ENCODE measurements around the gene MYO1A. TPM values are rescaled to one million over a fixed set of nuclear protein-coding genes. Genes with fewer than 3 reads are reported as not detected.
"Not testable (repeated sequence)": the region's sequence is repeated elsewhere in the genome, so short reads cannot be mapped to it uniquely, and the experiment has no call there.

Gene MYO1A
- total RNA-seq, 2 experiments from 2014 or later: 1.4 to 2.9 TPM

GRCh38 chr12:57022324-57022723, 27.6 kb downstream of the MYO1A start:
- H3K27me3 Mint-ChIP-seq; H3K36me3 Mint-ChIP-seq (ENCODE audit: low read depth); H3K4me3 Mint-ChIP-seq; POLR2A ChIA-PET; DNase-seq; H3K9me3 Mint-ChIP-seq: not testable (repeated sequence)
- peak overlapping the region; percentile 25 for H3K27ac Mint-ChIP-seq
- CTCF ChIA-PET: interaction anchor here (1.0 to 1.4 kb wide), 5 partner anchors 16 to 217 kb away, joined by 3 read pairs; no protein-coding TSS in a partner anchor
- peaks cover 27% of the 10 kb centered on the region for H3K4me1 Mint-ChIP-seq

- H3K36me3 Mint-ChIP-seq (ENCODE audit: low read depth): no peaks in the 10 kb centered on the region
- H3K27ac Mint-ChIP-seq: peak overlapping the region; percentile 77
- no peak for DNase-seq
- H3K4me1 Mint-ChIP-seq: peaks cover 16% of the 10 kb centered on the region
- H3K9me3 Mint-ChIP-seq: no peaks in the 10 kb centered on the region
- POLR2A ChIA-PET: no interaction called here
- H3K27me3 Mint-ChIP-seq: peaks cover 6% of the 10 kb centered on the region
- H3K4me3 Mint-ChIP-seq: no peak overlapping the region
- CTCF ChIA-PET: interaction anchor here (1.5 to 1.9 kb wide), 5 partner anchors 11 to 92 kb away, joined by 4 to 7 read pairs (median 5); partner anchors contain the start of gene STAT6
These were observed 29.8 kb downstream of the MYO1A start for GRCh38 chr12:57019983-57020719.

GRCh38 chr12:57018906-57019305, 31.0 kb downstream of the MYO1A start:
- Mint-ChIP-seq H3K27me3 (peaks cover 14% of the 10 kb centered on the region), H3K4me3 (no peak overlapping the region), H3K4me1 (peaks cover 16% of the 10 kb centered on the region), H3K36me3 (ENCODE audit: low read depth) (no peaks in the 10 kb centered on the region), H3K9me3 (no peaks in the 10 kb centered on the region), H3K27ac (no peak overlapping the region)
- ChIA-PET POLR2A (no interaction called here), CTCF (interaction anchor here (0.6 to 1.9 kb wide), 5 partner anchors 11 to 432 kb away, joined by 3 to 7 read pairs (median 4); partner anchors contain the start of gene STAT6)
- no peak for DNase-seq

GRCh38 chr12:57018353-57018752, 31.6 kb downstream of the MYO1A start:
- H3K4me3 Mint-ChIP-seq; H3K9me3 Mint-ChIP-seq; H3K36me3 Mint-ChIP-seq (ENCODE audit: low read depth); H3K27ac Mint-ChIP-seq; POLR2A ChIA-PET; DNase-seq: not testable (repeated sequence)
- Mint-ChIP-seq H3K27me3 (peaks cover 17% of the 10 kb centered on the region), H3K4me1 (peaks cover 16% of the 10 kb centered on the region)
- CTCF ChIA-PET: interaction anchor here (0.6 to 1.9 kb wide), 5 partner anchors 10 to 432 kb away, joined by 3 to 7 read pairs (median 4); partner anchors contain the start of gene STAT6

- H3K4me1 Mint-ChIP-seq: peaks cover 31% of the 10 kb centered on the region
- DNase-seq: no peak
- no peaks in the 10 kb centered on the region for H3K9me3 Mint-ChIP-seq
- H3K4me3 Mint-ChIP-seq: no peak within 1 kb of the TSS
- H3K27ac Mint-ChIP-seq: no peak within 1 kb of the TSS
- peaks cover 17% of the 10 kb centered on the region for H3K27me3 Mint-ChIP-seq
- no peaks in the 10 kb centered on the region for H3K36me3 Mint-ChIP-seq (ENCODE audit: low read depth)
- CTCF ChIA-PET: interaction anchor here (1.0 to 2.7 kb wide), 10 partner anchors 8 to 96 kb away, joined by 3 to 8 read pairs (median 5); no protein-coding TSS in a partner anchor
- POLR2A ChIA-PET: no interaction called here
These were observed 33.6 kb downstream of the MYO1A start, which contains the start of gene TAC3 for GRCh38 chr12:57016348-57016747. TSS of gene TAC3 (minus strand) at chr12:57016529. CDS start at chr12:57015797, 732 bp downstream.

DNA sequence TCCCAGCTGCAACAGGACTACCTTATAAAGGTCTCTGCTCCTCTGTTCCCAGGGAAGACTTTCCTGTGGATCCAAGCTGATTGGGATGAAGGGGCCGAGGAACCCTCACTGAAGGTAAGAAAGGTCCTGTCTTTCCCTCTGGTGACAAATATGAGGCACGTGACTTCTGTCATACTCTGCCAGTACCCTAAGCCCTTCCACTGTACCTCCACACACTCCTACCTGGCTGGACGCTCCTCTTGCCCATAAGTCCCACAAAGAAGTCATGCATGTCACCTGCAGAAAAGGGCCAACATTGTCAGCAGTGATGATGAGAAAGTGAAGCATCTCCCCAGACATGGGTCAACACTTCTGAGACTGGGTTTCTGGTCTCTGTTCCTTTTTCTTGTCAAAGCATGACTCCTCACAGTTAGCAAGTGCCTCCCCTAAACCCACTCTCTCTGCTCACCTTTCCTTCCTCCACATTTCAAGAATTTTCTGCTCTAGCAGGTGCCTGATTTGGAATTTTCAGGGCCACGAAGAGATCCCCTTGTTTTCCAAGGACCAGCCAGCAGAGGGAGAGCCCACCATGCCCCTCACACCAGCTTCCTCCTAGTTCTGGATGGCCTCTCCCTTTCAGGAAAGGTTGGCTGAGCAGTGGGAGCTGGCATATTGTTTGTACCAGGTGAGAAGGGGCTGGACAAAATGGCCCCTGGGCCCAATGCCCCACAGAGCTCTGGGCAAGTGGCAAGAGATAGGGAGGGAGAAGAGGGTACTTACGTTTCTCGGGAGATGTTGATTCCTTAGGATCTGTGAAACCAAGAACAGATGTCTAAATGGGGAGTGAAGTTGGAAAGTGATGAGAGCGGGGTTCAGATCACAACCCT, 37.1 kb downstream of the MYO1A start:
- DNase-seq: no peak
- POLR2A ChIA-PET: no interaction called here
- no peak overlapping the region for H3K4me3 Mint-ChIP-seq
- CTCF ChIA-PET: interaction anchor here (0.6 to 1.7 kb wide), 5 partner anchors 9 to 256 kb away, joined by 3 to 4 read pairs (median 3); no protein-coding TSS in a partner anchor
- H3K27me3 Mint-ChIP-seq: peaks cover 17% of the 10 kb centered on the region
- H3K9me3 Mint-ChIP-seq: no peaks in the 10 kb centered on the region
- H3K27ac Mint-ChIP-seq: peak overlapping the region; percentile 25
- no peaks in the 10 kb centered on the region for H3K36me3 Mint-ChIP-seq (ENCODE audit: low read depth)
- H3K4me1 Mint-ChIP-seq: peaks cover 41% of the 10 kb centered on the region

DNA sequence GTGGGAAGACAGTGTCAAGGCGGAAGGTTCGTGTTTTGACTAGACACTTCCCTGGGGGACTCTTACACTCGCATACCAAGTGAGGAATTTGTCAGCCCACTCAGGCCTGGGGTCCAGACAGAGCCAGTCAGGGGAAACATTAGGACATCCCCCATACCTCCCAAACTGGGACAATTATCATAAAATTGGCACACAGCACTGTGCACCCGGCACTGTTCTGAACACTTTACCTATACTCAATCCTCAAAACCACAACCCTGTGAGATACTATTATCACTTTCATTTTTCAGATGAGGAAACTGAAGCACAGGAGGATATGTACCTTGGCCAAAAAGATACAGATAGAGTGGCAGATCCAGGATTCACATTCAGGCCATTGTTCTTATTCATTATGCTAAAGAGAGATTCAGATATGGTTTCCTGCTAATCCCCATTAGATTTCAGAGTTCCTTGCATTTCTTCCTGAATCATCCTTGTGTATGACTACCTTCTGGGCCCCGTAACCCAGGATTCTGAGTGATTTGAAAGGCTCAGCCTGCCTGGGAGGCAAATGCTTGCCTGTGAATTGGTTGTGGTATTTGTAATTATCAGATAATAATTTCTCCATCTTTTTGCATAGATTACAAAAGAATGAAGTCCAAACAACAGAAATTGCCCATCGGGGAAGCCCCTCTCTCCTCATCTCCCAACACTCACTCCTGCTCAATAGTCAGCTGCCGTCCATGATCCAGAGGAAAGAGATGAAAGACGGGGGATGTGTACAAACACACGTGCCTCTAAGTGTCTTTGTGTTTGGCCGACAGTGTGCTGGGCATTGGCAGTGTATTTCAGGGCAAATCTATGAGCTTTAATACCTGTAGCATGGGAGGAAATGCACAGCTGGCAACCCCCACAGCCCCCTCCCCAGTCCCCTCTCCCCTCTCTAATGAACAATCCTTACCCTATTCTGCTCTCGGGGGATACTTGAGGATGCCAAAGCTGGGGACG, 38.2 kb downstream of the MYO1A start:
- Mint-ChIP-seq H3K4me3 (peak overlapping the region; percentile 28), H3K9me3 (no peaks in the 10 kb centered on the region), H3K27ac (peak overlapping the region; percentile 82), H3K4me1 (peaks cover 51% of the 10 kb centered on the region), H3K27me3 (peaks cover 17% of the 10 kb centered on the region), H3K36me3 (ENCODE audit: low read depth) (peaks cover under 1% of the 10 kb centered on the region)
- POLR2A ChIA-PET: interaction anchor here (0.9 kb wide), 1 partner anchor 100 kb away, joined by 4 read pairs; no protein-coding TSS in a partner anchor
- DNase-seq: peak; percentile 42
- CTCF ChIA-PET: interaction anchor here (1.0 to 1.7 kb wide), 6 partner anchors 8 to 85 kb away, joined by 3 to 7 read pairs (median 4); no protein-coding TSS in a partner anchor

- ChIA-PET POLR2A (interaction anchor here (0.9 kb wide), 1 partner anchor 101 kb away, joined by 4 read pairs; no protein-coding TSS in a partner anchor), CTCF (interaction anchor here (0.6 to 1.3 kb wide), 6 partner anchors 9 to 88 kb away, joined by 3 to 7 read pairs (median 4); no protein-coding TSS in a partner anchor)
- no peak for DNase-seq
- H3K9me3 Mint-ChIP-seq: no peaks in the 10 kb centered on the region
- H3K36me3 Mint-ChIP-seq (ENCODE audit: low read depth): peaks cover 1% of the 10 kb centered on the region
- peaks cover 17% of the 10 kb centered on the region for H3K27me3 Mint-ChIP-seq
- H3K4me1 Mint-ChIP-seq: peaks cover 54% of the 10 kb centered on the region
- H3K4me3 Mint-ChIP-seq: no peak overlapping the region
- peak overlapping the region; percentile 82 for H3K27ac Mint-ChIP-seq
These were observed 39.2 kb downstream of the MYO1A start for GRCh38 chr12:57010627-57011247.

DNA sequence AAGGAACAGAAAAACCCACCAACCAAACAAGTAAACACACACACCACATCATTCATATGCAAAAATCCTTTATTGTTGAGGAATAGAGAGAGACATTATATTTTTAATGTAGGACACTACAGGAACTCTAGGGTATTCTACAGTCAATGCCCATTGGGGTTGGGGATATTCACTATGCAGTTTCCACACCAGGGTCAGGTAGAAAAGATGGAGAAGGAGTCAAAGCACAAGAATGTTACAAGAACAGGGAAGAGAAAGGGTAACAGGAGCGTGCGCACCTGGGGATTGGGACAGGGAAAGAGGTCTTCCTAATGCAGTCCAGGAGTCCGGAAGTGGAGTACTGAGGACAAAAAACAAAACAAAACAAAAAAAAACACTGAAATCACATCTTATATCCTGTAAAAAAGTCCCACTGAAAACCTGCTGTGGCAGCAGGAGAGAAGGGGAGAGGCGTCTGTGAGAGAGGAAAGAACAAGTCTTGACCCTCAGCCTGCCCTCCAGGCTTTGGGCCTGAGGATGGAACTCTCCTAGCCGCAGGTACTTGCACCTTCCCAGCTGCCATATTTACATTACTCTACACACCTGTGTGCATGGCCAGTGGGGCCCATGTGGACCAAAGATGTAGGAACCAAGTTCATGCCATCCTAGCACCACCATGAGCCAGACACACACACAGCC, 39.8 kb downstream of the MYO1A start:
- Mint-ChIP-seq H3K27ac (no peak overlapping the region), H3K36me3 (ENCODE audit: low read depth) (peaks cover 1% of the 10 kb centered on the region), H3K9me3 (no peaks in the 10 kb centered on the region), H3K4me3 (no peak overlapping the region), H3K27me3 (peaks cover 11% of the 10 kb centered on the region), H3K4me1 (peaks cover 61% of the 10 kb centered on the region)
- DNase-seq: no peak
- ChIA-PET POLR2A (no interaction called here), CTCF (interaction anchor here (0.6 to 1.2 kb wide), 3 partner anchors 17 to 89 kb away, joined by 3 to 4 read pairs (median 3); no protein-coding TSS in a partner anchor)

DNA sequence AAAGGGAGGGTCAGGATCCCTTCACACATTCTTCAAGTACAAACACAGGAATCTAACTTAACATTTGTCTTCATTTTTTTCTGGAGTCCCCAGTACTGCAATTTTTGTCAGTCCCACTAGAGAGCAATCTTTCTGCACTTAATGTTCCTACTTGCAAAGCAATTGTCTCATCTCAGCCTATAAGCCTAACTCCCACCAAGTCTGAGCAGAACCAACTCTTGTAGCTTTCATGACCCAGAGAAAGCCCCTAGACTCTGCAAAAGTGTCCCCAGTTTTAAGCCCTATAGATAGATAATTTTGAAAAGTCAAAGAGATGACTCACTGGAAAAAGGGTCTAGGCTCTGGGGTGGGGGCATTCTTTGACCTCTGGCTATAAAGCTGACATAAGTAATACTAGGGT, 41.8 kb downstream of the MYO1A start:
- DNase-seq: peak; percentile 59
- H3K27me3 Mint-ChIP-seq: no peaks in the 10 kb centered on the region
- H3K27ac Mint-ChIP-seq: peak overlapping the region; percentile 70
- no peaks in the 10 kb centered on the region for H3K9me3 Mint-ChIP-seq
- H3K4me1 Mint-ChIP-seq: peaks cover 71% of the 10 kb centered on the region
- ChIA-PET POLR2A (interaction anchor here (0.6 kb wide), 1 partner anchor 32 kb away, joined by 3 read pairs; no protein-coding TSS in a partner anchor), CTCF (interaction anchor here (0.5 to 2.2 kb wide), 14 partner anchors 11 to 486 kb away, joined by 3 to 15 read pairs (median 4); partner anchors contain the start of gene RBMS2)
- no peak overlapping the region for H3K4me3 Mint-ChIP-seq
- peaks cover 14% of the 10 kb centered on the region for H3K36me3 Mint-ChIP-seq (ENCODE audit: low read depth)
